Panc1 (cell line): ENCODE data around the gene IVNS1ABP. TPM values are rescaled to one million over a fixed set of nuclear protein-coding genes. Genes with fewer than 3 reads are reported as not detected.

ENCODE experiments used
- ATAC-seq: fragments of 200-7000 bp; cut with Tn5 transposase; 2 replicates; pipeline ENCODE4 v1.9.1; 2020; ENCODE audit warnings: mild to moderate bottlenecking, moderate library complexity
- BruUV-seq: library from RNA; stranded (reverse); fragments of 400-500 nt; replicated peaks from 2 replicates; lab custom pipeline; 2021; lab: Mats Ljungman, UMichigan
- CTCF ChIA-PET: fragments of 300-600 bp; sonication (Branson Sonifier 250); formaldehyde crosslinking; loops from one replicate; lab custom pipeline; 2022; ENCODE audit warnings: antibody characterized with exemption; lab: Charles Lee
- POLR2A ChIA-PET: fragments of 300-600 bp; sonication (Branson Sonifier 250); formaldehyde crosslinking; loops from one replicate; lab custom pipeline; 2022; ENCODE audit warnings: antibody characterized with exemption; lab: Charles Lee
- DNase-seq: peaks from one replicate; pipeline ENCODE4 v3.0.0-alpha.2; 2010; ENCODE audit warnings: low read depth, low spot score
- H3K27ac ChIP-seq: 2 replicates; pipeline ENCODE4 v1.5.1; 2011; ENCODE audit warnings: mild to moderate bottlenecking, low read length, inconsistent platforms
- H3K27me3 ChIP-seq: fragments of 200-500 bp; sonication (Bioruptor generic); 2 replicates; pipeline ENCODE4 v1.6.0; 2014; ENCODE audit warnings: low read length, inconsistent platforms; ENCODE audit not compliant: control insufficient read depth, insufficient read depth
- H3K36me3 ChIP-seq: fragments of 200-500 bp; sonication (Bioruptor generic); 2 replicates; pipeline ENCODE4 v1.5.1; 2014; ENCODE audit warnings: inconsistent platforms, mild to moderate bottlenecking, low read length, moderate library complexity; ENCODE audit not compliant: control insufficient read depth, insufficient read depth
- H3K4me1 ChIP-seq: 2 replicates; pipeline ENCODE4 v1.5.1; 2011; ENCODE audit warnings: inconsistent platforms, mild to moderate bottlenecking, low read length, moderate library complexity; ENCODE audit not compliant: control insufficient read depth, insufficient read depth
- H3K4me3 ChIP-seq, 2 experiments: 2 replicates each; pipeline ENCODE4 v1.5.1; 2011 to 2012; ENCODE audit warnings: low read depth in 2 of 2, low read length in 2 of 2, mild to moderate bottlenecking in 2 of 2, inconsistent platforms in 1 of 2, moderate library complexity in 1 of 2
- H3K9me3 ChIP-seq: fragments of 200-500 bp; sonication (Bioruptor generic); 2 replicates; pipeline ENCODE4 v1.5.1; 2014; ENCODE audit warnings: low read depth, mild to moderate bottlenecking, inconsistent platforms, low read length, moderate library complexity; ENCODE audit not compliant: control insufficient read depth, insufficient read depth
- POLR2AphosphoS5 ChIP-seq: IDR thresholded peaks from 2 replicates; pipeline ENCODE4 v1.6.1; 2012; ENCODE audit warnings: mild to moderate bottlenecking, low read depth, low read length, moderate library complexity
- REST ChIP-seq, 2 experiments: IDR thresholded peaks; 2 replicates each; pipeline ENCODE4 v1.6.1; 2011 to 2012; ENCODE audit warnings: low read depth in 2 of 2, control low read depth in 1 of 2, low read length in 1 of 2, mild to moderate bottlenecking in 1 of 2, moderate library complexity in 1 of 2; ENCODE audit not compliant: insufficient read depth in 1 of 2
- SIN3A ChIP-seq: IDR thresholded peaks from 2 replicates; pipeline ENCODE4 v1.6.1; 2012; ENCODE audit warnings: low read depth, mild to moderate bottlenecking, low read length, moderate library complexity, borderline replicate concordance; ENCODE audit not compliant: insufficient read depth
- TCF7L2 ChIP-seq: IDR thresholded peaks from 2 replicates; pipeline ENCODE4 v1.6.1; 2011; ENCODE audit warnings: mild to moderate bottlenecking, low read depth, low read length, inconsistent platforms
- in situ Hi-C: cut with HindIII; loops from 2 replicates; pipeline ENCODE4 v1.10.0; 2016; ENCODE audit warnings: low sequenced_read_pairs, low pct_unique_long_range_greater_than_20kb
- intact Hi-C: fragments of 100-400 bp; cut with micrococcal nuclease; formaldehyde crosslinking; loops from one replicate; pipeline ENCODE4 v1.10.0; 2022; ENCODE audit not compliant: unreplicated experiment
- total RNA-seq: library from RNA; stranded (reverse); gene quantifications from one replicate; pipeline ENCODE4 v1.2.1, GENCODE V29; 2021; ENCODE audit not compliant: unreplicated experiment
- TF ChIP-seq, protein P1 (sequence below): fragments of 450-650 bp; IDR thresholded peaks from 2 replicates; pipeline ENCODE4 v1.5.1; 2017; ENCODE audit warnings: mild to moderate bottlenecking

The IVNS1ABP gene
- total RNA-seq, 1 experiment from 2014 or later = 70.2 TPM

- Histone ChIP-seq H3K27ac (no peak overlapping the region), H3K4me1 (no peaks in the 10 kb centered on the region), H3K9me3 (no peaks in the 10 kb centered on the region), H3K36me3 (peaks cover 48% of the 10 kb centered on the region), H3K4me3 (no peak overlapping the region), H3K27me3 (no peaks in the 10 kb centered on the region)
- TF ChIP-seq POLR2AphosphoS5 = no peak
- TF ChIP-seq, protein P1, sequence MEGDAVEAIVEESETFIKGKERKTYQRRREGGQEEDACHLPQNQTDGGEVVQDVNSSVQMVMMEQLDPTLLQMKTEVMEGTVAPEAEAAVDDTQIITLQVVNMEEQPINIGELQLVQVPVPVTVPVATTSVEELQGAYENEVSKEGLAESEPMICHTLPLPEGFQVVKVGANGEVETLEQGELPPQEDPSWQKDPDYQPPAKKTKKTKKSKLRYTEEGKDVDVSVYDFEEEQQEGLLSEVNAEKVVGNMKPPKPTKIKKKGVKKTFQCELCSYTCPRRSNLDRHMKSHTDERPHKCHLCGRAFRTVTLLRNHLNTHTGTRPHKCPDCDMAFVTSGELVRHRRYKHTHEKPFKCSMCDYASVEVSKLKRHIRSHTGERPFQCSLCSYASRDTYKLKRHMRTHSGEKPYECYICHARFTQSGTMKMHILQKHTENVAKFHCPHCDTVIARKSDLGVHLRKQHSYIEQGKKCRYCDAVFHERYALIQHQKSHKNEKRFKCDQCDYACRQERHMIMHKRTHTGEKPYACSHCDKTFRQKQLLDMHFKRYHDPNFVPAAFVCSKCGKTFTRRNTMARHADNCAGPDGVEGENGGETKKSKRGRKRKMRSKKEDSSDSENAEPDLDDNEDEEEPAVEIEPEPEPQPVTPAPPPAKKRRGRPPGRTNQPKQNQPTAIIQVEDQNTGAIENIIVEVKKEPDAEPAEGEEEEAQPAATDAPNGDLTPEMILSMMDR = no peak
- TF ChIP-seq TCF7L2 = no peak
- no peak for TF ChIP-seq SIN3A
- no peak for TF ChIP-seq REST (IDR thresholded peaks at IDR 0.05; ENCODE audit: insufficient read depth in 1 of 2, low read depth in 2 of 2, low read length in 1 of 2)
- intact Hi-C loops = no loop called here
- ATAC-seq = no peak
- ChIA-PET CTCF (no interaction called here), POLR2A (no interaction called here)
- no TSS peak for BruUV-seq
- DNase-seq = no peak
- in situ Hi-C loops = no loop called here
Observed at GRCh38 chr1:185297982-185298381, 19.1 kb downstream of the IVNS1ABP start.

GRCh38 chr1:185295091-185295490 is 22.0 kb downstream of the IVNS1ABP start:
- peaks cover 27% of the 10 kb centered on the region for H3K36me3 ChIP-seq
- TF ChIP-seq, protein P1 = no peak
- TF ChIP-seq TCF7L2 (no peak), SIN3A (no peak), POLR2AphosphoS5 (no peak), REST (IDR thresholded peaks at IDR 0.05; ENCODE audit: insufficient read depth in 1 of 2, low read depth in 2 of 2, low read length in 1 of 2) (no peak)
- no peak overlapping the region for H3K27ac ChIP-seq
- no peaks in the 10 kb centered on the region for H3K9me3 ChIP-seq
- POLR2A ChIA-PET = no interaction called here
- intact Hi-C loops = no loop called here
- in situ Hi-C loops = no loop called here
- H3K27me3 ChIP-seq = no peaks in the 10 kb centered on the region
- CTCF ChIA-PET = no interaction called here
- no peak overlapping the region for H3K4me3 ChIP-seq
- no TSS peak for BruUV-seq
- ATAC-seq = no peak
- DNase-seq = no peak
- no peaks in the 10 kb centered on the region for H3K4me1 ChIP-seq
